Measurements from ENCODE around the gene SMOC1. TPM values are rescaled to one million over a fixed set of nuclear protein-coding genes. Genes with fewer than 3 reads are reported as not detected.

SMOC1 gene
- total and polyA plus RNA-seq, 2 of the 8 experiments (the other 6 are each of a cell fraction or from before 2014, with no cell fraction given) = 1.6 to 2.4 TPM

DNA sequence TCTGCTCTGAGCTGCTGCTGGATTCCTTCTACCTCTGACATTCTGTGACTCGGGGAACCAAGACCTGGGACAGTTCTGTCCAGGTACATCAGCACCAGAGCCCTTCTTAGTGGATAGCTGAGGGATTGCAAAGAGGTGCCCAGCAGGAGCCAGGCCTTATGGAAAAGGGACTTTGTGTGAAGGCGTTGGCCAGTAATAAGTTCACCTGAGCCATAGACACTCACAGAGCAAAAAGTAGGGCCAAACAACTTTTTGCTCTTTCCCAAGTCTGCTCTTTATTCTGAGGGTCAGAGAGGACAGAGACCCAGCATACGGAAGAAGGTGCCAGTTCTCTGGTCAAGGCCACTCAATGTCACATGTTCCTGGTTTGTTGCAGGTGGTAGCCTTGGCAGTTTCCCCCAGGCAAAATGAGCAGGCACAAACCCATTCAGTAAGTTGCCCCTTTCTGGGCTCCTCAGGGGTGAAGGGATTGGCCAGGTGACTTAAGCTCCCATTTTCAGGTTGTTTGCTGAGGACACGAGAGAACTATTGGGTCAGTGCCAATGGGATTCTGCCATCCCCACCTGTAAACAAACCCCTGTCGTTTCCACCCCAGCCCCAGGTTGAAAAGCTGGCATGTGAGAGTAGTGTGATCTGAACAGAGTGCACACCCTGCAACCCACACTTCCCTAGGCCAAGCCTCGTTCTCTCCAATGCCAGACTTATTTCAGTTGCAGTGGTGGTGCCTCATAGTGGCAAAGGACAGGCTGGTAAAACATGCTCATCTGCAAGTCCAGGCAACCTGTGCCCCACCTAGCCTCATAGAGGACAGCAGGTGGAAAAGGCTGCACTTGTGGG lies 150.3 kb downstream of the SMOC1 start (continued):
- TF ChIP-seq KDM5A (IDR thresholded peaks at IDR 0.05; ENCODE audit: low read length) = no peak

All from H1 (cell line).